Brain microvascular endothelial cell (primary cell): ENCODE results near the gene HOXD3.

Experiments
- DNase-seq: peaks from one replicate; pipeline ENCODE4 v3.0.0-alpha.2; 2020
- H3K27ac ChIP-seq: fragments of 250-450 bp; sonication (Bioruptor Pico); 2 replicates; pipeline ENCODE4 v1.5.1; 2020; ENCODE audit warnings: mild to moderate bottlenecking, moderate library complexity
- H3K27me3 ChIP-seq: fragments of 250-450 bp; sonication (Bioruptor Pico); replicated peaks from 2 replicates; pipeline ENCODE4 v1.5.1; 2020; ENCODE audit warnings: mild to moderate bottlenecking
- H3K36me3 ChIP-seq: fragments of 250-450 bp; sonication (Bioruptor Pico); replicated peaks from 2 replicates; pipeline ENCODE4 v1.5.1; 2020; ENCODE audit warnings: mild to moderate bottlenecking
- H3K4me3 ChIP-seq: 2 replicates; pipeline ENCODE4 v1.5.1; 2011; ENCODE audit warnings: low read depth, mild to moderate bottlenecking, control low read depth, low read length, moderate library complexity
- in situ Hi-C: cut with HindIII; loops from 2 replicates; pipeline ENCODE4 v1.10.0; 2017; ENCODE audit warnings: low sequenced_read_pairs, low pct_ligation_motif_present
- TF ChIP-seq, protein P1 (sequence below): IDR thresholded peaks from 2 replicates; pipeline ENCODE4 v1.5.1; 2011; ENCODE audit warnings: low read depth, mild to moderate bottlenecking, moderate library complexity, low read length, control low read depth, inconsistent platforms; ENCODE audit errors: missing control alignments

Gene HOXD3

GRCh38 chr2:176182671-176183070 lies 25.6 kb downstream of the HOXD3 start:
- Histone ChIP-seq H3K27ac (no peak overlapping the region), H3K4me3 (no peak overlapping the region), H3K36me3 (no peaks in the 10 kb centered on the region), H3K27me3 (peaks cover 49% of the 10 kb centered on the region)
- TF ChIP-seq, protein P1, sequence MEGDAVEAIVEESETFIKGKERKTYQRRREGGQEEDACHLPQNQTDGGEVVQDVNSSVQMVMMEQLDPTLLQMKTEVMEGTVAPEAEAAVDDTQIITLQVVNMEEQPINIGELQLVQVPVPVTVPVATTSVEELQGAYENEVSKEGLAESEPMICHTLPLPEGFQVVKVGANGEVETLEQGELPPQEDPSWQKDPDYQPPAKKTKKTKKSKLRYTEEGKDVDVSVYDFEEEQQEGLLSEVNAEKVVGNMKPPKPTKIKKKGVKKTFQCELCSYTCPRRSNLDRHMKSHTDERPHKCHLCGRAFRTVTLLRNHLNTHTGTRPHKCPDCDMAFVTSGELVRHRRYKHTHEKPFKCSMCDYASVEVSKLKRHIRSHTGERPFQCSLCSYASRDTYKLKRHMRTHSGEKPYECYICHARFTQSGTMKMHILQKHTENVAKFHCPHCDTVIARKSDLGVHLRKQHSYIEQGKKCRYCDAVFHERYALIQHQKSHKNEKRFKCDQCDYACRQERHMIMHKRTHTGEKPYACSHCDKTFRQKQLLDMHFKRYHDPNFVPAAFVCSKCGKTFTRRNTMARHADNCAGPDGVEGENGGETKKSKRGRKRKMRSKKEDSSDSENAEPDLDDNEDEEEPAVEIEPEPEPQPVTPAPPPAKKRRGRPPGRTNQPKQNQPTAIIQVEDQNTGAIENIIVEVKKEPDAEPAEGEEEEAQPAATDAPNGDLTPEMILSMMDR: no peak
- no peak for DNase-seq
- in situ Hi-C loops: no loop called here

DNA sequence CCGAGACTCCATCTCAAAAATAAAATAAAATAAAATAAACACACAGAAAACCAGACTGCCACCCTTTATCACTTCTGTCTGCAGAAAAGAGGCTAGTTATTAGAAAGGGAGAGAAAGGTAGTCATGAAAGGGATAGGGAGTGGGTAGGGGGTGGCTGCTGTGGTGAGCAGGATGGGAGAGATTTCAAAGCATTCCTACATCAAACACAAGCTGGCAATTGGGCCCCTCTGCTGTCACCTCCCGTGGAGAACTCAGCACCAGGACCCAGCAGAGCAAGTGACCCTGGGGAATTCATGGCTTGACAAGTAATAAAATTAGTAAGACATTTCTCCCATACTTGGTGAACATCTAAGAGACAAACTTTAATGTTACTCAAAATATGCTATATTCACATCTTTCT lies 27.6 kb downstream of the HOXD3 start:
- in situ Hi-C loops: no loop called here
- Histone ChIP-seq H3K27me3 (peaks cover 50% of the 10 kb centered on the region), H3K36me3 (no peaks in the 10 kb centered on the region), H3K27ac (no peak overlapping the region), H3K4me3 (no peak overlapping the region)
- TF ChIP-seq, protein P1: no peak
- no peak for DNase-seq

DNA sequence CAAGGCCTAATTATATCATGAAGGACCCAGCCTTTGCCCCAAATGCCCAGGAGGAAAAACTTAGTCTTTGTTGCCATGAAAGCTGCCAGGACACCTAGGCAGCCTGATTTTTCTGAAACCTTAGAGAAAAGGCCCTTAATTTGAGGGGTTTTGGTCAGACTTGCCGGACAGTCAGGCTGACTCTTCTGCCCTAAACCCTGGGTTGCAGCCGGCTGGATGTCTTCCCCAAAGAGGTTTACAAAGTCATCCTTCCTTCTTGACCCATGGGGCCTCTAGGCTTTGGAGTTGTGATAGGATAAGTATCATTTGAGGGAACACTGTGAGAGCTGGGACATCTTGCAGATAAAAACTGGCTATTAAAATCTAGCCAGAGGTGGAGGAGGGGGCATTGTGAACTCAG lies 28.9 kb downstream of the HOXD3 start:
- no peak for DNase-seq
- Histone ChIP-seq H3K27ac (no peak overlapping the region), H3K27me3 (peaks cover 52% of the 10 kb centered on the region), H3K36me3 (no peaks in the 10 kb centered on the region), H3K4me3 (no peak overlapping the region)
- TF ChIP-seq, protein P1: no peak
- in situ Hi-C loops: no loop called here

DNA sequence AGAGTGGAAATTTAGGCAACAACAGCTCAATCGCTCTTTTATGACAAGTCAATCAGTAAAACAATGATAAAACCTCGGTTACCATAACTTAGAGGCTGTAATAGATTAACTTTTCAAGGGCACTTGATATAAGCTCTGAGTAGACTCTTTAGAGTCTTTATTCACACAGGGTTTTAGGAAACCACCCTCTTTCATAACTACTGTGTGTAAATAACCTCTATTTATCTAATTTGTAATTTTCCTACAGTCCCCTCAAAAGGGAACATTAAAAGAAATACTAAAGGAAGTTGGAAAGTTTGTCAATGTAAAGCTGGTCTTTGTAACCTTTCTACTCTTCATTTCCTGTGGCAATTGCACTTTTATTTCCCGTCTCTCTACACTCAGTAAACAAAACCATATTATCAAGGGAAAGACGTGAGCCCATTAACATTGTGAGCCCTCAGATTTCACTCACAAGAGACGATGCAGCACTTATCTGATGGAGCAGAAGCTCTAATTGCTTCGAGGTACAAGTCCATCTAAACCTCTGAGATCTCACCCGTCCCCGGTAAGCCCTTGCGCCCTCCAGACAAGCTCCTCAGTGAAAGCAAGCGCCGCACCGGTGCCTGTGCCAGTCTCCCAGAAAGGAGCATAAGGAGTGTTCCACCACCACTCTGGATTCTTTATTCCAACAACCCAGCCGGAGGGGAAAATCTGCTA lies 30.2 kb downstream of the HOXD3 start:
- DNase-seq: no peak
- Histone ChIP-seq H3K27me3 (peaks cover 57% of the 10 kb centered on the region), H3K27ac (no peak overlapping the region), H3K4me3 (peak overlapping the region; percentile 46), H3K36me3 (no peaks in the 10 kb centered on the region)
- TF ChIP-seq, protein P1: no peak
- in situ Hi-C loops: no loop called here

DNA sequence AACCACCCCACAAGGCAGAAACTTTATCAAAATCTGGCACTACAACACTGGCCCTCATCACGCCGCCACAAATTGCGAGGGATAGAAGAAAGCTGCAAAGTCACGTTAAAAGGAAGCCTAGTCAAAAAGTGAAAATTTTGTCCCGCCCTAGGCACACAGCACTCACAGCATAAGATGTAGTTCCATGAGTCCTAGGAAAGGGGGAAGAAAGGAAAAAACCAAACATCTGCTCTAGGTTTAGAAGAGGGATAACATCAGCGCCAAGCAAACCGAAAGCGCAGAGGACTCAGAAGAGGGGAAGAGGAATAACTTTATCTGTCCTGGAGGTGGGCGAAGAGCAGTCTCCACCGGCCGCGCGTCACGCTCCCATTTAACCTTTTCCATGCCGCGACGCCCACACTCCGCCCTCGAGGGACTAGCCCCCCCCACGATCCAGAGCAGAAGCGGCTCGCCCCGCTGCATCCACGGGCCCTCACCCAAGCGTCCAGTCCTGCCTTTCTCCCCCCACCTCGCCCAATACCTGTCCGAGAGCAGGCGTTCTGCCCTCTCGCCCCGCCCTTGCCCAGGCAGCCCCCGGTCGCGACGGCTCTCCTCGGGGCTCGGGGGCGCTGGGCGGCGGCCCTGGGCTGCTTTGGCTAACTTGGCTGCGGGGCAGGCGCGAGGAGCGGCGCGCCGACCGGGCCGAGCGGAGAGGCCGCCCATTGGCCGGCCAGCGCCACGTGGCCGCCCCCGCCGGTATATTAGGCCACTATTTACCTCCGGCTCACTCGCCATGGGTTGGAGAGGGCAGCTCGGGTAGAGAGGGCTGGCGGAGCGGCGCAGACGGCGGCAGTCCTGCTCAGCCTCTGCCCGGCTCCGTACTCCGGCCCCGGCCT lies 31.0 kb downstream of the HOXD3 start, which contains the start of gene HOXD1:
TSS of gene HOXD1 (plus strand) at position 770 of the 875 bp plus-strand sequence. CDS start 134 bp downstream, outside the sequence.
- TF ChIP-seq, protein P1: no peak
- in situ Hi-C loops: no loop called here
- H3K36me3 ChIP-seq: no peaks in the 10 kb centered on the region
- H3K27me3 ChIP-seq: peaks cover 57% of the 10 kb centered on the region
- H3K4me3 ChIP-seq: peak within 1 kb of the TSS; percentile 46
- H3K27ac ChIP-seq: no peak within 1 kb of the TSS
- no peak for DNase-seq
